HG03520 (cell line): ENCODE measurements around the gene ARL6IP1.
A peak's percentile ranks its signal among the peaks of the same experiment; 100 is the strongest.

Experiments
- ATAC-seq: cut with Tn5 transposase; IDR thresholded peaks from one replicate; pipeline ENCODE4 v1.9.1; 2021; ENCODE audit warnings: mild to moderate bottlenecking, moderate library complexity; ENCODE audit not compliant: unreplicated experiment

ARL6IP1 gene

GRCh38 chr16:18801145-18801972, at the start of gene ARL6IP1:
Gene ARL6IP1 (minus strand): TSS chr16:18801549. CDS start chr16:18801466, 83 bp downstream.
- ATAC-seq: peak; percentile 96

- no peak for ATAC-seq
Measured at GRCh38 chr16:18846416-18846815, 45.1 kb upstream of the ARL6IP1 start.

- ATAC-seq: no peak
Measured at GRCh38 chr16:18842565-18842964, 41.2 kb upstream of the ARL6IP1 start.

GRCh38 chr16:18841833-18842525, 40.6 kb upstream of the ARL6IP1 start:
- no peak for ATAC-seq

- ATAC-seq: no peak
Measured at GRCh38 chr16:18839555-18839954, 38.2 kb upstream of the ARL6IP1 start.

GRCh38 chr16:18836702-18837101, 35.4 kb upstream of the ARL6IP1 start:
- no peak for ATAC-seq

GRCh38 chr16:18834864-18835263, 33.5 kb upstream of the ARL6IP1 start:
- ATAC-seq: no peak

GRCh38 chr16:18833707-18834505, 32.6 kb upstream of the ARL6IP1 start:
- no peak for ATAC-seq

- ATAC-seq: no peak
Measured at GRCh38 chr16:18832613-18833012, 31.3 kb upstream of the ARL6IP1 start.

- ATAC-seq: no peak
Measured at GRCh38 chr16:18832006-18832405, 30.7 kb upstream of the ARL6IP1 start.

- no peak for ATAC-seq
Measured at GRCh38 chr16:18829251-18829650, 27.9 kb upstream of the ARL6IP1 start.

GRCh38 chr16:18827890-18828289, 26.5 kb upstream of the ARL6IP1 start:
- no peak for ATAC-seq

- no peak for ATAC-seq
Measured at GRCh38 chr16:18816286-18816685, 14.9 kb upstream of the ARL6IP1 start.

- ATAC-seq: no peak
Measured at GRCh38 chr16:18811925-18812324, 10.6 kb upstream of the ARL6IP1 start.

GRCh38 chr16:18809165-18809564, 7.8 kb upstream of the ARL6IP1 start:
- no peak for ATAC-seq

- no peak for ATAC-seq
Measured at GRCh38 chr16:18805257-18805773, 4.0 kb upstream of the ARL6IP1 start.

- no peak for ATAC-seq
Measured at GRCh38 chr16:18804540-18804939, 3.2 kb upstream of the ARL6IP1 start.

- no peak for ATAC-seq
Measured at GRCh38 chr16:18803569-18804462, 2.5 kb upstream of the ARL6IP1 start.

- ATAC-seq: no peak
Measured at GRCh38 chr16:18802767-18803343, 1.5 kb upstream of the ARL6IP1 start.

GRCh38 chr16:18800775-18801144, 589 bp downstream of the ARL6IP1 start:
- ATAC-seq: no peak
